GM19239 (cell line): ENCODE results near the gene RPL9.
A peak's percentile ranks its signal among the peaks of the same experiment; 100 is the strongest.
"Not testable (repeated sequence)": the region's sequence is repeated elsewhere in the genome, so short reads cannot be mapped to it uniquely, and the experiment has no call there.

Experiments
- DNase-seq: peaks from one replicate; pipeline ENCODE4 v3.0.0; 2011; ENCODE audit warnings: low spot score; ENCODE audit not compliant: insufficient read length
- FAIRE-seq: peaks from 2 replicates; lab custom pipeline; 2011; peaks lifted over from hg19 to GRCh38; lab: Jason Lieb, UNC

Gene RPL9

GRCh38 chr4:39458505-39459300 is at the start of gene RPL9, which contains the start of gene LIAS:
Gene RPL9, minus strand, starts transcription at chr4:39458922. Its CDS starts 483 bp downstream, at chr4:39458439.
Gene LIAS, plus strand, starts transcription at chr4:39459056. Its CDS starts 62 bp downstream, at chr4:39459118.
- peak; percentile 71 for DNase-seq
- FAIRE-seq = peak; percentile 95

- FAIRE-seq = no peak
- no peak for DNase-seq
Observed at GRCh38 chr4:39505581-39505980, 46.9 kb upstream of the RPL9 start.

- FAIRE-seq (no peak), DNase-seq (no peak)
Observed at GRCh38 chr4:39504538-39504937, 45.8 kb upstream of the RPL9 start.

GRCh38 chr4:39502664-39503035 is 43.9 kb upstream of the RPL9 start:
- FAIRE-seq, DNase-seq: not testable (repeated sequence)

GRCh38 chr4:39502019-39502663 is 43.4 kb upstream of the RPL9 start:
- FAIRE-seq (peak; percentile 52), DNase-seq (no peak)

- no peak for FAIRE-seq
Observed at GRCh38 chr4:39498727-39499020, 40.0 kb upstream of the RPL9 start.

GRCh38 chr4:39497909-39498726 is 39.4 kb upstream of the RPL9 start:
- FAIRE-seq = no peak

More at GRCh38 chr4:39498727-39499020, 40.0 kb upstream of the RPL9 start:
- DNase-seq = no peak

GRCh38 chr4:39495446-39496213 is 36.9 kb upstream of the RPL9 start:
- FAIRE-seq = no peak
- DNase-seq = no peak

More at GRCh38 chr4:39497909-39498726, 39.4 kb upstream of the RPL9 start:
- no peak for DNase-seq

GRCh38 chr4:39494354-39494753 is 35.6 kb upstream of the RPL9 start:
- DNase-seq = no peak
- FAIRE-seq = no peak

GRCh38 chr4:39490322-39490721 is 31.6 kb upstream of the RPL9 start:
- FAIRE-seq = no peak
- no peak for DNase-seq

GRCh38 chr4:39486221-39486804 is 27.6 kb upstream of the RPL9 start:
- no peak for DNase-seq
- no peak for FAIRE-seq

GRCh38 chr4:39484582-39485272 is 26.0 kb upstream of the RPL9 start:
- DNase-seq (no peak), FAIRE-seq (no peak)

GRCh38 chr4:39480902-39481695 is 22.4 kb upstream of the RPL9 start:
- FAIRE-seq (no peak), DNase-seq (no peak)

GRCh38 chr4:39480251-39480650 is 21.5 kb upstream of the RPL9 start:
- DNase-seq (no peak), FAIRE-seq (no peak)

- DNase-seq = no peak
- no peak for FAIRE-seq
Observed at GRCh38 chr4:39476187-39476895, 17.6 kb upstream of the RPL9 start.

- FAIRE-seq (peak; percentile 26), DNase-seq (no peak)
Observed at GRCh38 chr4:39472396-39472795, 13.7 kb upstream of the RPL9 start.

- DNase-seq (no peak), FAIRE-seq (no peak)
Observed at GRCh38 chr4:39470402-39470801, 11.7 kb upstream of the RPL9 start.
